Liver (tissue), 9 donors: ENCODE data around the gene NFATC4. TPM values are rescaled to one million over a fixed set of nuclear protein-coding genes. Genes with fewer than 3 reads are reported as not detected.

Experiments
- DNase-seq: peaks from one replicate; pipeline ENCODE4 v3.0.0-alpha.2; 2017; ENCODE audit warnings: low spot score
- H3K27ac ChIP-seq, 2 donors: one replicate each; pipeline ENCODE4 v1.7.0; 2013; ENCODE audit warnings: inconsistent platforms in 2 of 2, low read length in 2 of 2, control low read depth in 1 of 2, low read depth in 1 of 2, mild to moderate bottlenecking in 1 of 2
- H3K27me3 ChIP-seq, 4 donors: one replicate each; pipeline versions ENCODE4 v1.6.1 to v1.7.0; 2013; ENCODE audit warnings: low read length in 3 of 4, inconsistent platforms in 1 of 4, mild to moderate bottlenecking in 1 of 4, moderate library complexity in 1 of 4; ENCODE audit not compliant: control insufficient read depth in 4 of 4, insufficient read depth in 4 of 4
- H3K36me3 ChIP-seq, 4 donors: one replicate each; pipeline versions ENCODE4 v1.6.1 to v1.7.0; 2013; ENCODE audit warnings: low read length in 3 of 4, mild to moderate bottlenecking in 3 of 4, low read depth in 1 of 4, moderate library complexity in 1 of 4; ENCODE audit not compliant: control insufficient read depth in 4 of 4, insufficient read depth in 3 of 4
- H3K4me1 ChIP-seq, 4 donors: one replicate each; pipeline versions ENCODE4 v1.6.1 to v1.7.0; 2013; ENCODE audit warnings: low read length in 3 of 4, mild to moderate bottlenecking in 3 of 4, moderate library complexity in 1 of 4; ENCODE audit not compliant: control insufficient read depth in 4 of 4, insufficient read depth in 4 of 4
- H3K4me3 ChIP-seq, 3 donors: one replicate each; pipeline versions ENCODE4 v1.6.1 to v1.7.0; 2013; ENCODE audit warnings: low read length in 3 of 3, control low read depth in 1 of 3, low read depth in 1 of 3, mild to moderate bottlenecking in 1 of 3
- H3K9ac ChIP-seq, 2 donors: one replicate each; pipeline ENCODE4 v1.7.0; 2013; ENCODE audit warnings: low read length in 2 of 2, mild to moderate bottlenecking in 2 of 2, moderate library complexity in 2 of 2, control low read depth in 1 of 2, low read depth in 1 of 2
- H3K9me3 ChIP-seq, 4 donors: one replicate each; pipeline versions ENCODE4 v1.6.1 to v1.7.0; 2013; ENCODE audit warnings: low read length in 3 of 4; ENCODE audit not compliant: control insufficient read depth in 4 of 4
- FOXA1 ChIP-seq: IDR thresholded peaks from 2 replicates; pipeline ENCODE4 v1.6.1; 2016; ENCODE audit warnings: antibody characterized with exemption
- FOXA2 ChIP-seq: IDR thresholded peaks from 2 replicates; pipeline ENCODE4 v1.6.1; 2016; ENCODE audit warnings: antibody characterized with exemption
- GABPA ChIP-seq, 2 donors: IDR thresholded peaks in 1 of 2; conservative IDR thresholded peaks in 1 of 2; 2 replicates each; pipeline ENCODE4 v1.6.1; 2016; ENCODE audit warnings: antibody characterized with exemption in 2 of 2, mild to moderate bottlenecking in 1 of 2, moderate library complexity in 1 of 2
- HNF4A ChIP-seq, 2 donors: conservative IDR thresholded peaks; 2 replicates each; pipeline ENCODE4 v1.6.1; 2016; ENCODE audit warnings: antibody characterized with exemption in 2 of 2, mild to moderate bottlenecking in 2 of 2
- HNF4G ChIP-seq: IDR thresholded peaks from 2 replicates; pipeline ENCODE4 v1.6.1; 2016; ENCODE audit warnings: antibody characterized with exemption
- JUND ChIP-seq, 2 donors: IDR thresholded peaks; 2 replicates each; pipeline ENCODE4 v1.6.1; 2016; ENCODE audit warnings: antibody characterized with exemption in 2 of 2
- NR2F2 ChIP-seq: IDR thresholded peaks from 2 replicates; pipeline ENCODE4 v1.6.1; 2016; ENCODE audit warnings: antibody characterized with exemption
- RAD21 ChIP-seq, 2 donors: IDR thresholded peaks; 2 replicates each; pipeline ENCODE4 v1.6.1; 2016; ENCODE audit warnings: antibody characterized with exemption in 2 of 2, mild to moderate bottlenecking in 2 of 2
- RXRA ChIP-seq, 2 donors: IDR thresholded peaks; 2 replicates each; pipeline ENCODE4 v1.6.1; 2017 to 2018; ENCODE audit warnings: antibody characterized with exemption in 2 of 2, mild to moderate bottlenecking in 1 of 2
- SP1 ChIP-seq: IDR thresholded peaks from 2 replicates; pipeline ENCODE4 v1.6.1; 2018; ENCODE audit warnings: antibody characterized with exemption, mild to moderate bottlenecking
- TAF1 ChIP-seq: conservative IDR thresholded peaks from 2 replicates; pipeline ENCODE4 v1.6.1; 2016; ENCODE audit warnings: antibody characterized with exemption, mild to moderate bottlenecking
- YY1 ChIP-seq: IDR thresholded peaks from 2 replicates; pipeline ENCODE4 v1.6.1; 2016; ENCODE audit warnings: antibody characterized with exemption, mild to moderate bottlenecking
- WGBS: extraction: QIAGEN DNeasy Blood & Tissue Kit; methylation state at CpG from one replicate; pipeline ENCODE4 v1.1.7; 2013; 5-methylcytosine and 5-hydroxymethylcytosine counted together
- polyA plus RNA-seq, 2 donors: library from polyadenylated mRNA; stranded (reverse) in 1 of 2; unstranded in 1 of 2; fragments of 200-250 nt in 1 of 2; fragments of >200 nt in 1 of 2; fragmentation: Nextera tagmentation in 1 of 2; extraction: Ambion mirVana in 1 of 2; gene quantifications; one replicate each; pipeline versions ENCODE4 v1.2.1 to v1.2.3, GENCODE V29; 2013 to 2015
- total RNA-seq, 2 donors: library from RNA; depleted of rRNA; stranded (reverse); fragments of >200 nt; gene quantifications; one replicate each; pipeline ENCODE4 v1.2.3, GENCODE V29; 2014
- TF ChIP-seq, protein P1 (sequence below): IDR thresholded peaks from 2 replicates; pipeline ENCODE4 v1.6.1; 2016; ENCODE audit warnings: antibody characterized with exemption
- TF ChIP-seq, protein P2 (sequence below): IDR thresholded peaks from 2 replicates; pipeline ENCODE4 v1.6.1; 2016; ENCODE audit warnings: antibody characterized with exemption
- TF ChIP-seq, protein P3 (sequence below): IDR thresholded peaks from 2 replicates; pipeline ENCODE4 v1.6.1; 2016; ENCODE audit warnings: antibody characterized with exemption, mild to moderate bottlenecking
- TF ChIP-seq, protein P4 (sequence below): fragments of 150-350 bp; IDR thresholded peaks from 2 replicates; pipeline ENCODE4 v1.5.1; 2017; ENCODE audit warnings: improper control_type of control experiment, low read depth, low read length; ENCODE audit not compliant: missing input control
- donor health status: healthy.
- donor health status: healthy.
- donor health status: healthy.
- donor health status: healthy.
- donor health status: healthy.

NFATC4 gene
- total and polyA plus RNA-seq, 4 donors, result 1.0 to 3.6 (median 1.8) TPM

DNA sequence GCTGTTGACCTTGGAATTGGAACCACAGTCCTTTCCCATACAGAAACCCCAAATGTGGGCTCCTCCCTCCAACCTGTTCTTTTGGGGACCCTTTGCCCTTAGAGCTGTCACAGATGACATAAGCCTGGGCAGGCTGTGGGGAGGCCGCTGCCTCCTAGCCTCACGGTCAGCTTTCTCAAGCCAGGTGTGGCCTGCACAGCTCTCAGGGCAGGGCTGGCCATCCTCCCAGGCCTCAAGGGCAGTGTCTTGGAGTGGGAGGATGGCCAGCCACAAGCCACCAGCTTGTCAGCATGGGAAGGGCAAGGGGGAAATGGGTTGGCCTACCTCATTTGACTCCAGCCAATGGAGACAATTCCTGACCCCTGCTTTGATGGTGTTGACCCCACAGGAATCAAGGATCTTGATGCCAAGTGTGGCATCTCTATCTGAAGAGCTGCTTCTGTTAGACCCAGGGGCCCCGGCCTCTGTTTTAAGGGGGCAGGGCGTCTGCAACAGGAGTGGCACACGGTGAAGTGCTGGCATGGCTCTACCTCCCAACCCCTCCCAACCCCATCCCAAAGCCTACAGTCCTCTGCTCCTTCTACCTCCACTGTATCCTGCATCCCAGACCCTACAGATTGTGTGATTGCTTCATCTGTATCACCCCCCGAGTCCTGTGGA lies 50.0 kb downstream of the NFATC4 start:
- 89% methylated on average over 6 of the region's 6 CpGs for WGBS
- no peak for DNase-seq
- H3K36me3 ChIP-seq, result peaks cover 0 to 9% (median 1%) of the 10 kb centered on the region in 4 donors
- no peak for TF ChIP-seq JUND (IDR thresholded peaks at IDR 0.05)
- no peak for TF ChIP-seq RAD21 (IDR thresholded peaks at IDR 0.05)
- no peak for TF ChIP-seq FOXA1
- TF ChIP-seq FOXA2, result no peak
- no peak for TF ChIP-seq TAF1
- peaks cover 0 to 20% (median 8%) of the 10 kb centered on the region in 4 donors for H3K4me1 ChIP-seq
- H3K27ac ChIP-seq, result peak overlapping the region; percentile 22 to 44
- no peak overlapping the region for H3K9ac ChIP-seq
- no peaks in the 10 kb centered on the region for H3K9me3 ChIP-seq
- H3K27me3 ChIP-seq, result no peaks in the 10 kb centered on the region
- no peak overlapping the region for H3K4me3 ChIP-seq

DNA sequence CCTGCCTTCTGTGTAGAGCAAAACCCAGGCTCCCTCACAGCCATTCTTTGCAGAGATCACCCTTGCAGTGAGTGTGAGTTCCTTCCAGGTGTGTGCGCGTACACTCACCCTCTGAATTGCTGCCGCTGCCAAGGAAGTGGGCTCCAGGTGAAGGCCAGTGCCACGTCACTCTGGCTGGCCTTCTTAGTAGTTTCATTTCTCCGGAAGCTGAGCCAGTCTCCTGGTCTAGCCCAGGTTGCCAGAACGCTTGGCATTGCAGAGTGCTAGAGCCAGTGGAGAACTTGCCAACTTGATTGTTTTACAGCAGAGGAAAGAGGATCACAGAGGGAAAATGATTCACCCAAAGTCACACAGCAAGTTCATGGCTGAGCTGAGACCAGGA lies 50.5 kb downstream of the NFATC4 start:
- peaks cover 0 to 9% (median 0%) of the 10 kb centered on the region in 4 donors for H3K36me3 ChIP-seq
- H3K9ac ChIP-seq, result no peak overlapping the region
- no peaks in the 10 kb centered on the region for H3K27me3 ChIP-seq
- H3K9me3 ChIP-seq, result no peaks in the 10 kb centered on the region
- peak overlapping the region; percentile 22 to 44 for H3K27ac ChIP-seq
- WGBS, result 35% methylated on average over 6 of the region's 6 CpGs
- TF ChIP-seq RAD21 (IDR thresholded peaks at IDR 0.05) (no peak), YY1 (no peak), GABPA (IDR thresholded peaks at IDR 0.05 in 1 of 2, conservative IDR thresholded peaks at IDR 0.05 in 1 of 2) (no peak), HNF4A (conservative IDR thresholded peaks at IDR 0.05) (peak in 1 of 2 donors; percentile 33), HNF4G (no peak), JUND (IDR thresholded peaks at IDR 0.05) (no peak), TAF1 (no peak), RXRA (IDR thresholded peaks at IDR 0.05) (no peak), NR2F2 (no peak), FOXA1 (no peak), FOXA2 (no peak), SP1 (peak; percentile 15)
- TF ChIP-seq, protein P1, sequence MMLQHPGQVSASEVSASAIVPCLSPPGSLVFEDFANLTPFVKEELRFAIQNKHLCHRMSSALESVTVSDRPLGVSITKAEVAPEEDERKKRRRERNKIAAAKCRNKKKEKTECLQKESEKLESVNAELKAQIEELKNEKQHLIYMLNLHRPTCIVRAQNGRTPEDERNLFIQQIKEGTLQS, result no peak
- TF ChIP-seq, protein P2, sequence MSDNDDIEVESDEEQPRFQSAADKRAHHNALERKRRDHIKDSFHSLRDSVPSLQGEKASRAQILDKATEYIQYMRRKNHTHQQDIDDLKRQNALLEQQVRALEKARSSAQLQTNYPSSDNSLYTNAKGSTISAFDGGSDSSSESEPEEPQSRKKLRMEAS, result no peak
- TF ChIP-seq, protein P3, sequence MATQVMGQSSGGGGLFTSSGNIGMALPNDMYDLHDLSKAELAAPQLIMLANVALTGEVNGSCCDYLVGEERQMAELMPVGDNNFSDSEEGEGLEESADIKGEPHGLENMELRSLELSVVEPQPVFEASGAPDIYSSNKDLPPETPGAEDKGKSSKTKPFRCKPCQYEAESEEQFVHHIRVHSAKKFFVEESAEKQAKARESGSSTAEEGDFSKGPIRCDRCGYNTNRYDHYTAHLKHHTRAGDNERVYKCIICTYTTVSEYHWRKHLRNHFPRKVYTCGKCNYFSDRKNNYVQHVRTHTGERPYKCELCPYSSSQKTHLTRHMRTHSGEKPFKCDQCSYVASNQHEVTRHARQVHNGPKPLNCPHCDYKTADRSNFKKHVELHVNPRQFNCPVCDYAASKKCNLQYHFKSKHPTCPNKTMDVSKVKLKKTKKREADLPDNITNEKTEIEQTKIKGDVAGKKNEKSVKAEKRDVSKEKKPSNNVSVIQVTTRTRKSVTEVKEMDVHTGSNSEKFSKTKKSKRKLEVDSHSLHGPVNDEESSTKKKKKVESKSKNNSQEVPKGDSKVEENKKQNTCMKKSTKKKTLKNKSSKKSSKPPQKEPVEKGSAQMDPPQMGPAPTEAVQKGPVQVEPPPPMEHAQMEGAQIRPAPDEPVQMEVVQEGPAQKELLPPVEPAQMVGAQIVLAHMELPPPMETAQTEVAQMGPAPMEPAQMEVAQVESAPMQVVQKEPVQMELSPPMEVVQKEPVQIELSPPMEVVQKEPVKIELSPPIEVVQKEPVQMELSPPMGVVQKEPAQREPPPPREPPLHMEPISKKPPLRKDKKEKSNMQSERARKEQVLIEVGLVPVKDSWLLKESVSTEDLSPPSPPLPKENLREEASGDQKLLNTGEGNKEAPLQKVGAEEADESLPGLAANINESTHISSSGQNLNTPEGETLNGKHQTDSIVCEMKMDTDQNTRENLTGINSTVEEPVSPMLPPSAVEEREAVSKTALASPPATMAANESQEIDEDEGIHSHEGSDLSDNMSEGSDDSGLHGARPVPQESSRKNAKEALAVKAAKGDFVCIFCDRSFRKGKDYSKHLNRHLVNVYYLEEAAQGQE, result no peak
- TF ChIP-seq, protein P4, sequence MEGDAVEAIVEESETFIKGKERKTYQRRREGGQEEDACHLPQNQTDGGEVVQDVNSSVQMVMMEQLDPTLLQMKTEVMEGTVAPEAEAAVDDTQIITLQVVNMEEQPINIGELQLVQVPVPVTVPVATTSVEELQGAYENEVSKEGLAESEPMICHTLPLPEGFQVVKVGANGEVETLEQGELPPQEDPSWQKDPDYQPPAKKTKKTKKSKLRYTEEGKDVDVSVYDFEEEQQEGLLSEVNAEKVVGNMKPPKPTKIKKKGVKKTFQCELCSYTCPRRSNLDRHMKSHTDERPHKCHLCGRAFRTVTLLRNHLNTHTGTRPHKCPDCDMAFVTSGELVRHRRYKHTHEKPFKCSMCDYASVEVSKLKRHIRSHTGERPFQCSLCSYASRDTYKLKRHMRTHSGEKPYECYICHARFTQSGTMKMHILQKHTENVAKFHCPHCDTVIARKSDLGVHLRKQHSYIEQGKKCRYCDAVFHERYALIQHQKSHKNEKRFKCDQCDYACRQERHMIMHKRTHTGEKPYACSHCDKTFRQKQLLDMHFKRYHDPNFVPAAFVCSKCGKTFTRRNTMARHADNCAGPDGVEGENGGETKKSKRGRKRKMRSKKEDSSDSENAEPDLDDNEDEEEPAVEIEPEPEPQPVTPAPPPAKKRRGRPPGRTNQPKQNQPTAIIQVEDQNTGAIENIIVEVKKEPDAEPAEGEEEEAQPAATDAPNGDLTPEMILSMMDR, result no peak
- peaks cover 0 to 24% (median 11%) of the 10 kb centered on the region in 4 donors for H3K4me1 ChIP-seq
- H3K4me3 ChIP-seq, result no peak overlapping the region
- no peak for DNase-seq
